ENCODE data around the gene IFI35.
"Not testable (repeated sequence)": the region's sequence is repeated elsewhere in the genome, so short reads cannot be mapped to it uniquely, and the experiment has no call there.

IFI35 gene

GRCh38 chr17:42997984-42998938, 8.3 kb upstream of the IFI35 start, which contains the start of gene RPL27:
Gene RPL27, plus strand, starts transcription at chr17:42998419. Its CDS starts 332 bp downstream, at chr17:42998751.
- DNase-seq: peak; percentile 98

GRCh38 chr17:42999003-42999525, 7.5 kb upstream of the IFI35 start:
- no peak for DNase-seq

GRCh38 chr17:43000894-43001293, 5.7 kb upstream of the IFI35 start:
- DNase-seq: not testable (repeated sequence)

DNA sequence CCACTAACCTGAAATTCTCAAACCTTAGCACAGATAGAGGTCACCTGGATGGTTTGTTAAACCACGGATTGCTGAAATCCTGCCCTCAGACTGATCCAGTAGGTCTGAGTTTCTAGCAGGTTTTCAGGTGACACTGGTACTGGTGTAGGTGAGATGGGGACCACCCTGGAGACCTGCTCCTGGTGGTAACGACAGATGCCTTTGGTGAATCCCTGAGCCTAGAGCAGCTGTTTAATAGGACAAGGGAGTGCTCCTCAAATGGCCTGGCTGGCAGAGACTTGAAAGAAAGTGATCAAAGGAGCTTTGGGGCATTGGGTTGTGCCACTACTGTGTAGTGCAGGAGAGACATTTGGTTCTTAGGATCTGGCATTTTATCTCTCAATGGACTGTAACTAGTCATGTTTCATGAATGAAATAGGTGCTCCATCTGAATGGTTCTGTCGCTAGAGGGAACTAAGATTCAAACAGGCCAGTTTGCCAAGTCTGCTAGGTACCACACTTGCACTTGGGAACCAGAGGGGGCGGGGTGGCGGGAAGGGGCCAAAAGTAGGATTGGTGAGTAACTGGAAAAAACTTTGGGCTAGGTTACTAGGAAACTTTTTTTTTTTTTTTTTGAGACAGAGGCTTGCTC, 2.9 kb upstream of the IFI35 start:
- DNase-seq: no peak

DNA sequence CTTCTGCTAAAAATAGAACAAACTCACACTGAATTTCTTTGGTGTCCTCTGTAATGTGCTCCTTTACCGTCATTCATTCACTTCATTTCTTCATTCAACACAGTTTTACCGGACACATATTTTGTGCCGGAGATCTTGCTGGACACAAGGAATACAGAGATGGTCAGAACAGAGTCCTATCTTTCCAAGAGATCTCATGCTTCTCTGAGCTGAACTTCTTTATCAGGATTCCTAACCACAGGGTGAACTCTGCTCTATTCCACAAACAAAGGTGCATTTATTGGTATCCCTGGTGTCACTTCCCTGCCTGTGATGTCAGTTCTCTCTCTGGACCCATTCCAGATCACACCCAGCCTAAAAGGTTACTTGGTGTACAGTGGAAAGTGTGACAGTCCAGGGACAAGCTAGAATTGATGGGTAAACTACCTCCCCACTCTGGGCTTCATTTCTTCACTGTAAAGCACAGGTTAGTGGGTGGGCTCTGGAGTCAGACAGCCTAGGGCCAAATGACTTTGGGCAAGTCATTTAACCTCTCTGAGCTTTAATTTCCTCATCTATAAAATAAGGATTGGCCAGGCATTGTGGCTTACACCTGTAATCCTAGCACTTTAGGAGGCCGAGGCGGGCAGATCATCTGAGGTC, 4.2 kb downstream of the IFI35 start:
- DNase-seq: no peak

- no peak for DNase-seq
These were observed 5.3 kb downstream of the IFI35 start for GRCh38 chr17:43011728-43012472.

DNA sequence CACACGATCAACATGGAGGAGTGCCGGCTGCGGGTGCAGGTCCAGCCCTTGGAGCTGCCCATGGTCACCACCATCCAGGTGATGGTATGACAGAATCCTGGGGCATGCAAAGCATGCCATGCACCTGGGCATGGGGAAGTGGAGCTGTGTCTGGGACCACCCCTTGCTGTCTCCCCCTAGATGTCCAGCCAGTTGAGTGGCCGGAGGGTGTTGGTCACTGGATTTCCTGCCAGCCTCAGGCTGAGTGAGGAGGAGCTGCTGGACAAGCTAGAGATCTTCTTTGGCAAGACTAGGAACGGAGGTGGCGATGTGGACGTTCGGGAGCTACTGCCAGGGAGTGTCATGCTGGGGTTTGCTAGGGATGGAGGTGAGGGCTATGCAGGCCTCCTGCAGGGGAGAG, 6.7 kb downstream of the IFI35 start:
- no peak for DNase-seq

DNA sequence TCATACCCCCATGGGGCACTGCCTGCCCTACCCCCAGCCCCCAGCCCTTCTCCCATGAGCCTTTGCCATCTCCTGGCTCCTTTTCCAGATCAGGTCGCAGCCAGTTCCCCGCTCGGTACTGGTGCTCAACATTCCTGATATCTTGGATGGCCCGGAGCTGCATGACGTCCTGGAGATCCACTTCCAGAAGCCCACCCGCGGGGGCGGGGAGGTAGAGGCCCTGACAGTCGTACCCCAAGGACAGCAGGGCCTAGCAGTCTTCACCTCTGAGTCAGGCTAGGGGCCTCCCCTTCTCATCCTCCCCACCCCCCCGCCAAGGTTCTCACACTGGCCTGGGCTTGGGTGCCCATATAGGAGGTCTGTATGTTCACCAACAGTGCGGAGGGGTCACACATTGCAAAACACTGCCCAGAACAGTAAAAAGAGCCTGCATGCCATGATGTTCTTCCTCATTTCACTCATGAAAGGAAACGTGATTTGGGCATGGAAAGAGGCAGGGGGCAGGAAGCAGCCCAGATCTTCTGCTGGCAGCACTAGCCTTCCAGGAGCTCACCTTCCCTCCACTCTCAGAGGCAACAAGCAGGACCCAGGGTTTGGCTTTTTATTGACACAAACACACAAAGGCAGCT, 7.5 kb downstream of the IFI35 start:
- DNase-seq: no peak

DNA sequence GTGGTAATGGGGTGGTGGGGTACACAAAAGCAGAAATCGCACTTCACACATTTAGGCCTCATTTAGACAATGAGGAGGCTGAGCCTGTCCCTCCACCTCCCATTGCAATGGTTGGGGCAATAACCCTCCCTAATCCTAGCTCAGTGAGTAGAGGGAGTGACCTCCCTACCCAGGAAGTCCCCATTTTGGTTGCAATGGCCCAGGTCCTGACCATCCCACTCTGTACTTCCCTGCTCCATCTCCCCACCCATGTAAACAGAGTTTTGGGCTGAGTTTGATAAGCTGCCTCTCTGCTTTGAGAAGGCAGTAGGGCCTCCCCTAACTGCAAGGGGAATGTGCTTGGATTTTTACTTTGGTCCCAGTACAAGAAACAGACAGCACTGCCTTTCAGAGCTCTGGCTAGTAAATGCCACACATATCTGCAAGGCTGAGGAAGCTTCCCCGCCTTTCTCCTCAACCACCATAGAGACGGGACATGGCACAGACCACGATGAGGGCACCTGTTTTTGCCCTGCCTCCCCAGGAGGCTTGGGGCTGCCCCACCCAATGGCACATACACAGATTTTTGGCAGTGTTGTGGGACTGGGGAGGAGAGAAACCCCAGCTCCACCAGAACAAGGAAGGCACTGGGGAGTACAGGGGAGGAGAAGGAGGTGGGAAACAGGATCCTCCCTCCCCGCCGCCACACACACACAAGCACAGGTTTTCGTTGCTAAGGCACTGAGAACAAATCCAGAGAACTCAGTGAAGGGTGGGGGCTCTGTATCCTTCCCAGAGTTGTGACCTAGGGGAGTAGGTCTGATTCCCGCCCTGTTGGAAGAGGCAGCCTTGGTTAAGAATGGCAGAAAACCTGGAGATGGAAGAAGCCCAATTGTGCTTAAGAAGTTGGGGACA, 8.3 kb downstream of the IFI35 start:
- no peak for DNase-seq

- DNase-seq: no peak
These were observed 9.0 kb downstream of the IFI35 start for GRCh38 chr17:43015579-43015978.

- no peak for DNase-seq
These were observed 9.6 kb downstream of the IFI35 start for GRCh38 chr17:43016216-43016615.

DNA sequence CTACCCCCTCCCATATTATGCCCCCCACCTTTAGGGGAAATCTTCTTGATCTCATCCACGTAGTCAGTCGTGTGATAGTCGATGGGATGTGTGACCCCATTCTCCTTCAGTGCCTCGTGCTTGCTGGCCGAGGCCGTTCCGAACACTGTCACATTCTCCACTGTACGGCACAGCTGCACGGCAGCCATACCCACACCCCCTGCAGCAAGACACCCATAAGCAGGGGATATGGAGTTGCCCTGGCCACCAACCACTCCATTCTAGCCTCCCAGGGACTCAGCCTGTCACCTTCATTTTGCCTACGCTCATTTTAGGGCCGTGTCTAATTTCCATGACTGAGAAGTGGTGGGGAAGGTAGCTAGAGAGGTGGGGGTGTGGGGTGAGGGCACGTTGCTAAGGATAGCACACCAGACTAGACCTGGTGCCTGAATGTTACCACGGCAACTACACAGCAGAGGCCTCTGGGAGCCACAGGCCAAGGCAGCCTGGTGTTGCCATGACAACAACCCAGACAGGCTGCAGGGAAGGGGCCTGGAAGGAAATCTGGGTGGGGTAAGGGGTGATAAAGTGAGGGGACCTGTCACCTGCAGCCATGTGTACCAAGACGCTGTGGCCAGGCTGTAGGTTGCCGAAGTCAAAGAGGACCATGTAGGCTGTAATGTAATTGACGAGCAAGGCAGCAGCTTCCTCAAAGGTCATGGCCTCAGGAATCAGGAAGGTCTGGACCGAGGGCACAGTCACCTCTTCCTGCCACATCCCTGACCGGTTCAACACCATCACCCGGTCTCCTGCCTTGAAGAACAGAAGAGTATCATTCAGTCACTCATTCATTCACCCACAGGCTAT, 11.6 kb downstream of the IFI35 start:
- DNase-seq: no peak

DNA sequence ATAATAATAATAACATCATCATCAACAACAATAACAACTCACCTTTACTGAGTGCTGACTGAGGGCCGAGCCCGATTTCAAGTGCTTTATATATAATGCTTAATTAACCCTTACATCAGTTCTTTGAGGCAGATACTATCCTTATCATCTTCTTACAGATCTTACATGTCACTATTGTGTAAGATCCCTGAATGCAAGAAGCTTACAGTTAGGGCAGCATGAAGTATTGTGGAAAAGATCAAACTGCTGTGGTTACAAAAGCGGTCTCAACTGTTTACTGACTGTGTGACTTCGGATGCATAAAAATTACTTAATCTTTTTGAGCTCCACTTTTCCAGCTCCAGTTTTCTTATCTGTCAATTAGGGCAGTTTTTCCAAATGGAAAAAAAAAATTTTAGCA, 12.3 kb downstream of the IFI35 start:
- DNase-seq: no peak

DNA sequence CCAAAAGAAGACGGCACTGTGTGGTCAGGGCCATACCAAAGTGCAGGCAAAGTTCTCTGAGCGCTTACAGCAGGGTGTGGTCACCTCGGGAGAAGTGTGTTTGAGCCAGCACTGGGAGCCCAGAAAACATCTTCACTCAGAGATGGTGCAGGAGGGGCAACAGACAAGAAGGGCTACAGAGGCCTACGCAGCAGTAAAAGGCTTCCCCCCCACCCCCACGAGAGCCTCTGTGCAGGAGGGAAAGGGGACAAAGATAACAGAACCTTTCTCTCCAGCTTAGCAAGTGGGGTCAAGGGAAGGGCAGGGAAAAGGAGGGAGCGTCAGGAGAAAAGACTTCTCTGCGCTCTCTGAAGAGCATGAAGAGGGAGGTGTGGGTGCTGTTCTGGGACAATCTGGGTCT, 12.8 kb downstream of the IFI35 start:
- no peak for DNase-seq

DNA sequence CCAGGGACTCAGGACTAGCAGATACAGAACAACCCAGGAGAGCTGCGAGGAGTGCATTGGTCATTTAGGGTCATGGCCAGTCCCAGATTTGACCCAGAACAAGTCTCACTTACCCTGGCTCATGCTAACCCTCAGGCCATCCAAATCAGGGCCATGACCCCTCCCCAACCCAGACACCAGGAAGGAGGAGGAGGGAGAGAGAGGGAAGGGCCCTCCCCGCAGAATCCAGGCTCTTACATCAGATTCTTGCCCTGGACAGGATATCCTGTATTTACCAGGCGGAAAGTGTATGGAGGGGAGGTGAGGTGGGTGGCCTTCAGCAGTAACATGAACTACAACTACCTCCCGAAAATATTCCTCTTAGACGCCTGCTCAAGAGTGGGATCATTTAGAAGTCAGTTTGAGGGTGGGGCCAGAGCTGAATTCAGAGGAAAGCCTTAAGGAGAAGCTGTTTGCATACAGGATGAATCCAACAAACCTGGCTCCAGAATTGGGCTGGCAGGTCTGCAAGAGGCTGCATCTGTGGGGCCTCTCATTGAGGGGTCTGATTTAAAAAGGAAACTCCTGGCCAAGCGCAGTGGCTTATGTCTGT, 13.5 kb downstream of the IFI35 start:
- DNase-seq: no peak

DNA sequence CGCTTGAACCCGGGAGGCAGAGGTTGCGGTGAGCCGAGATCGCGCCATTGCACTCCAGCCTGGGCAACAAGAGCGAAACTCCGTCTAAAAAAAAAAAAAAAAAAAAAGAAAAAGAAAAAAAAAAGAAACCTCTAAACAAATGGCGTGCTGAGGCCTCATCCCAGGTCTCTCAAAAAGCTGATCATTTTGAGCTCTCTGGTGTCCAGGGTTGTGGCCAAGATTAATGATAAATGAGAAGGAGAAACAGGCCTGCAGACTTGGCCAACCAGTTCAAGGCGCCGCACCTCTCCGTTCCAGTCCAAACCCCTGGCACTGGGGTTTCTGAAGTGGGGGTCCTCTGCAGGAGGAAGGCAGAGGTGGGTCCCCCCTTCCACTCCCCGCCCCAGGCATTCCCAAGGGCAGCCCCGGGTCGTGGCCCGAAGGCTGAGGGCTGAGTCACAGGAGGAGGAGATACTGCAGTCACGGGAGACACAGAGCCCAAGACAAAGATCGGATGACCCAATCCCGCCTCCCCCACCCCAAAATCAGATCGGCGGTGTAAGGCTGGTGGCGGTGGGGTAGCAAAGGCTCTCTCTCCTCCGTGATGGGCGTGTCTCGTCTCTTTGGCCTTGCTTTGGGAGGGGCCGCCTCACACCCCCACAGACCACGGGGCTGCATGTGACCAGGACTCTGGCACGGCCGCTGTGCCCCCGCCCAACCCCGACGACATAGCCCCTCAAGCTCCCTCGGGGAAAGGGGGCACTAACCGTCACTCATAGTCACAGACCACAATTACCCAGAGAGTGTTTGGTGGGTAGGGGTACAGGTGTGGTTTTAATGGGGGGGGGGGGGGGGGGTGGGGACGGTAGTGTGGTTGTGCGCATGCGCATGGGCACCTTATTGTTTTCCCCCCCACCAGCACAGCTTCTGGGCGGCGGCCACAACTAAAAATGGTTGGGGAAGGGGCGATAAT, 14.5 kb downstream of the IFI35 start:
- DNase-seq: peak; percentile 35

- peak; percentile 67 for DNase-seq
These were observed 15.3 kb downstream of the IFI35 start, which contains the start of gene VAT1 for GRCh38 chr17:43021741-43022512. Gene VAT1, minus strand, starts transcription at chr17:43022385. Its CDS starts 63 bp downstream, at chr17:43022322.
